Panc1 (cell line): ENCODE results near the gene PATJ.

Experiments used
- POLR2AphosphoS5 ChIP-seq: IDR thresholded peaks from 2 replicates; pipeline ENCODE4 v1.6.1; 2012; ENCODE audit warnings: mild to moderate bottlenecking, low read depth, low read length, moderate library complexity
- REST ChIP-seq, 2 experiments: IDR thresholded peaks; 2 replicates each; pipeline ENCODE4 v1.6.1; 2011 to 2012; ENCODE audit warnings: low read depth in 2 of 2, control low read depth in 1 of 2, low read length in 1 of 2, mild to moderate bottlenecking in 1 of 2, moderate library complexity in 1 of 2; ENCODE audit not compliant: insufficient read depth in 1 of 2
- SIN3A ChIP-seq: IDR thresholded peaks from 2 replicates; pipeline ENCODE4 v1.6.1; 2012; ENCODE audit warnings: low read depth, mild to moderate bottlenecking, low read length, moderate library complexity, borderline replicate concordance; ENCODE audit not compliant: insufficient read depth
- TCF7L2 ChIP-seq: IDR thresholded peaks from 2 replicates; pipeline ENCODE4 v1.6.1; 2011; ENCODE audit warnings: mild to moderate bottlenecking, low read depth, low read length, inconsistent platforms
- TF ChIP-seq, protein P1 (sequence below): fragments of 450-650 bp; IDR thresholded peaks from 2 replicates; pipeline ENCODE4 v1.5.1; 2017; ENCODE audit warnings: mild to moderate bottlenecking

GRCh38 chr1:61756773-61757172 lies 14.5 kb downstream of the PATJ start:
- TF ChIP-seq, protein P1, sequence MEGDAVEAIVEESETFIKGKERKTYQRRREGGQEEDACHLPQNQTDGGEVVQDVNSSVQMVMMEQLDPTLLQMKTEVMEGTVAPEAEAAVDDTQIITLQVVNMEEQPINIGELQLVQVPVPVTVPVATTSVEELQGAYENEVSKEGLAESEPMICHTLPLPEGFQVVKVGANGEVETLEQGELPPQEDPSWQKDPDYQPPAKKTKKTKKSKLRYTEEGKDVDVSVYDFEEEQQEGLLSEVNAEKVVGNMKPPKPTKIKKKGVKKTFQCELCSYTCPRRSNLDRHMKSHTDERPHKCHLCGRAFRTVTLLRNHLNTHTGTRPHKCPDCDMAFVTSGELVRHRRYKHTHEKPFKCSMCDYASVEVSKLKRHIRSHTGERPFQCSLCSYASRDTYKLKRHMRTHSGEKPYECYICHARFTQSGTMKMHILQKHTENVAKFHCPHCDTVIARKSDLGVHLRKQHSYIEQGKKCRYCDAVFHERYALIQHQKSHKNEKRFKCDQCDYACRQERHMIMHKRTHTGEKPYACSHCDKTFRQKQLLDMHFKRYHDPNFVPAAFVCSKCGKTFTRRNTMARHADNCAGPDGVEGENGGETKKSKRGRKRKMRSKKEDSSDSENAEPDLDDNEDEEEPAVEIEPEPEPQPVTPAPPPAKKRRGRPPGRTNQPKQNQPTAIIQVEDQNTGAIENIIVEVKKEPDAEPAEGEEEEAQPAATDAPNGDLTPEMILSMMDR: no peak
- TF ChIP-seq POLR2AphosphoS5 (no peak), REST (IDR thresholded peaks at IDR 0.05; ENCODE audit: insufficient read depth in 1 of 2, low read depth in 2 of 2, low read length in 1 of 2) (no peak), SIN3A (no peak), TCF7L2 (no peak)
